ENCODE data around the gene KRTAP3-3.

DNA sequence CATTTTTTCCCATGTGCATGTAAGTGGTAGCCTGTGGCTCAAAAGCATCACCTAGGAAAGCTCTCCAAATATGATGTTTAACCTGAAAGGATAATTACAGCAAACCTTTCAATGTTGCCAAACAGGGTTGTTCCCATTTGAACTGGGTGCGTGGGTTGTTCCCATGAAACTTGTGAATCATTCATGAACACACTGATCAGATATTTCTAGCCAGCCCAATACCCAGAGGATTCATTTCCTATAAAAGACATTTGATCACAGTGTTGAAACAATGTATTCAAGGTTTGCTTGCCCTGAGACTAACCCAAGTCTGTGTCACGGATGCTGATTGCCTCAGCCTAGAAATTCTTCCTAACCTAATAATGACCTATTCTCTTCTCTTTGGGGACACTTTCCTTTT lies 40.1 kb downstream of the KRTAP3-3 start:
- TF ChIP-seq, protein P1, sequence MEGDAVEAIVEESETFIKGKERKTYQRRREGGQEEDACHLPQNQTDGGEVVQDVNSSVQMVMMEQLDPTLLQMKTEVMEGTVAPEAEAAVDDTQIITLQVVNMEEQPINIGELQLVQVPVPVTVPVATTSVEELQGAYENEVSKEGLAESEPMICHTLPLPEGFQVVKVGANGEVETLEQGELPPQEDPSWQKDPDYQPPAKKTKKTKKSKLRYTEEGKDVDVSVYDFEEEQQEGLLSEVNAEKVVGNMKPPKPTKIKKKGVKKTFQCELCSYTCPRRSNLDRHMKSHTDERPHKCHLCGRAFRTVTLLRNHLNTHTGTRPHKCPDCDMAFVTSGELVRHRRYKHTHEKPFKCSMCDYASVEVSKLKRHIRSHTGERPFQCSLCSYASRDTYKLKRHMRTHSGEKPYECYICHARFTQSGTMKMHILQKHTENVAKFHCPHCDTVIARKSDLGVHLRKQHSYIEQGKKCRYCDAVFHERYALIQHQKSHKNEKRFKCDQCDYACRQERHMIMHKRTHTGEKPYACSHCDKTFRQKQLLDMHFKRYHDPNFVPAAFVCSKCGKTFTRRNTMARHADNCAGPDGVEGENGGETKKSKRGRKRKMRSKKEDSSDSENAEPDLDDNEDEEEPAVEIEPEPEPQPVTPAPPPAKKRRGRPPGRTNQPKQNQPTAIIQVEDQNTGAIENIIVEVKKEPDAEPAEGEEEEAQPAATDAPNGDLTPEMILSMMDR (IDR thresholded peaks at IDR 0.05; ENCODE audit: insufficient read depth, low read length, poor library complexity, severe bottlenecking): no peak
- no peak for TF ChIP-seq EZH2phosphoT487 (conservative IDR thresholded peaks at IDR 0.05; ENCODE audit: low read length)

Measured in SU-DHL-6 (cell line).